GM18951 (cell line): ENCODE data around the gene PRR22.
A peak's percentile ranks its signal among the peaks of the same experiment; 100 is the strongest.
"Not testable (repeated sequence)": the region's sequence is repeated elsewhere in the genome, so short reads cannot be mapped to it uniquely, and the experiment has no call there.

Experiments used
- POLR2A ChIP-seq: IDR thresholded peaks from 4 replicates; pipeline ENCODE4 v1.6.1; 2011; ENCODE audit warnings: mild to moderate bottlenecking; ENCODE audit not compliant: insufficient read length, insufficient read depth; ENCODE audit errors: extremely low read depth
- in situ Hi-C: fragments of 300-500 bp; cut with MboI; formaldehyde crosslinking; loops from one replicate; pipeline ENCODE4 v1.12.0; 2022; ENCODE audit warnings: low sequenced_read_pairs, mixed read lengths, inconsistent platforms; ENCODE audit not compliant: unreplicated experiment

Gene PRR22

GRCh38 chr19:5790559-5791520 is 6.3 kb upstream of the PRR22 start, which contains the start of gene DUS3L:
TSS of gene DUS3L (minus strand) at chr19:5791163. CDS start at chr19:5791141, 22 bp downstream.
- peak; percentile 77 for TF ChIP-seq POLR2A
- in situ Hi-C loops: no loop called here

DNA sequence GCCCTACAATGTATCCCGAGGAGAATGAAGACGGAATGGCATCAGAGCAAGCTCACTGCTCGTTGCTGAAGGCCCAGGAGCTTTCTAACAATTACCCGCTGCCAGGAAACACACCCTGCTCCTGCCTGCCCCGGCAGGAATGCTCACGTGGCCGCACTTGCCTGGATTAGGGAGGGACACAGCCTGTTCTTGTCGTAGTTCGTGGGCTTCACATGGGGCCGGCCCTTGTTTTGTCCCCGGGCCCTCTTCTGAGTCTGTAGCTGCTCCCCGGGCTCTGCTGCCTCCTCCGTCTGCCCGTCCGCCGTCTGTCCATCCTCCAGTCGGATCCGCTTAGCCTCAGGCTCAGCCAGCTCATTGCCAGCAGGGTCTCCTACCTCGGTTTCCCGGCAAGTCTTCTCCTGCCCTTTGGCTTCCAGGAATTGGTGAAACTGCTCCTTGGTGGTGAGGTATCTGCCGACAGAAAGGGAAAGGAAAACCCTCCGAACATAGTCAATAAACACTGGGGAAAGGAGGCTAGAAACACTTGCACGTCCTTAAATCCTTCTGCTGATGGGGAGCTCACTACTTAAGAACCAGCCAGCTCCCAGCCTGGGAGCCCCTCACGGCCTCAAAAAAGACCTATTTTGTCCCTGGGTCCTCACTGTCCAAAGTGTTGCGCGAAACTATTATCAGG is 5.5 kb upstream of the PRR22 start:
- TF ChIP-seq POLR2A: no peak
- in situ Hi-C loops: no loop called here

- TF ChIP-seq POLR2A: no peak
- in situ Hi-C loops: no loop called here
These were observed 4.8 kb upstream of the PRR22 start for GRCh38 chr19:5789351-5789761.

DNA sequence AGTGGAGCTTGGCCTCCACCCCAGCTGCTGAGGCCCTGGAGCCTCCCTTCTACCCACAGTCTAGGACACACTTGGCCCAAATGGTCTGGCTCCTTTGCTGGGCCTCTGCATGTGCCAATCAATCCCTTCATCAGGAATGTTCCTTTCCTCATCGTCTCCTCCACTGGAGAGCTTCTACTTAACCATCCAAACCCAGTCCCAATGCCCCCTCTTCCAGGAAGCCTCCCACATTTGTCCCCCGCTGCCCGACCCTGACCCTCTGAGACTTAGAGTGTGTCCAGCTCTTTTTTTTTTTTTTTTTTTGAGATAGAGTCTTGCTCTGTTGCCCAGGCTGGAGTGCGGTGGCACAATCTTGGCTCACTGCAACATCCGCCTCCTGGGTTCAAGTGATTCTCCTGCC is 3.9 kb upstream of the PRR22 start:
- no peak for TF ChIP-seq POLR2A
- in situ Hi-C loops: no loop called here

- in situ Hi-C loops: no loop called here
- peak; percentile 27 for TF ChIP-seq POLR2A
These were observed 3.0 kb upstream of the PRR22 start for GRCh38 chr19:5787409-5788182.

DNA sequence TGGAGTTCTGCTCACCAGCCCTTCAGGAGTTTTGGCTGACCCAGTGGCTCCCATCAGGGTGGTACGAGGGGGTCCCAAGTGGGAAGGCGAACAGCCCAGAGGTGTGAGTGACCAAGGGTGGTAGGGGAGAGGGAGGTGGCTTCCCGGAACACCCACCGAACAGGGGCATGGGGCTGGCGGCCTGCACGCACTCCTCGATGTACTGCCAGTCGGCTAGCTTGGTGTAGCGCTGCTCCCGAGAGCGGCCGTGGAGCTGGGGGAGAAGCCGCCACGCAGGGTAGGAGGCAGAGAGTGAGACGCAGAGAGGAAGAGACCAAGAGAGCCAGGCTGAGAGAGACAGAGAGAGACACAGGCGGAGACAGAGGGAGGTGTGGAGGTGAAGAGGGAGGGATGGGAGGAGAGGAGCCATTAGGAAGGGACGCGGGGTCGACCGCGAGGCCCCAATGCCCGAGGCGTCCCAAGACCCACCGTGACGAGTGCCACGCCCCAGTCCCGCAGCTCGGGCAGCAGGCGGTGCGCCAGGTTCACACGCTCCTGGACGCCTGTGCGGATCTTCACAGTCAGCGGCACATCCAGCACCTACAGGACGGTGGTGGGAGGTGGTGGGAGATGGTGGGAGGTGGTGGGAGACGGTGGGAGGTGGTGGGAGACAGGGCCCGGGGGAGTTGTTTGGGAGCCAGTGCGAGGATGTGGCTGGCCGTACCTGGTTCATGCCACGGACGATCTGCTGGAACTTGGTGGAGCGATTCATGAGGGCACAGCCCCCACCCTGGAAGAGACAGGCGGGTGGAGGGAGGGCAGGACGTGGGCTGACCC is 2.3 kb upstream of the PRR22 start:
- TF ChIP-seq POLR2A: no peak
- in situ Hi-C loops: no loop called here

- TF ChIP-seq POLR2A: no peak
These were observed 877 bp upstream of the PRR22 start for GRCh38 chr19:5785423-5785822.

GRCh38 chr19:5782945-5783919 is 1.3 kb downstream of the PRR22 start:
- TF ChIP-seq POLR2A: no peak

More at GRCh38 chr19:5785423-5785822, 877 bp upstream of the PRR22 start:
- in situ Hi-C loops: no loop called here

GRCh38 chr19:5782322-5782721 is 2.2 kb downstream of the PRR22 start:
- TF ChIP-seq POLR2A: no peak
- in situ Hi-C loops: no loop called here

More at GRCh38 chr19:5782945-5783919, 1.3 kb downstream of the PRR22 start:
- in situ Hi-C loops: no loop called here

DNA sequence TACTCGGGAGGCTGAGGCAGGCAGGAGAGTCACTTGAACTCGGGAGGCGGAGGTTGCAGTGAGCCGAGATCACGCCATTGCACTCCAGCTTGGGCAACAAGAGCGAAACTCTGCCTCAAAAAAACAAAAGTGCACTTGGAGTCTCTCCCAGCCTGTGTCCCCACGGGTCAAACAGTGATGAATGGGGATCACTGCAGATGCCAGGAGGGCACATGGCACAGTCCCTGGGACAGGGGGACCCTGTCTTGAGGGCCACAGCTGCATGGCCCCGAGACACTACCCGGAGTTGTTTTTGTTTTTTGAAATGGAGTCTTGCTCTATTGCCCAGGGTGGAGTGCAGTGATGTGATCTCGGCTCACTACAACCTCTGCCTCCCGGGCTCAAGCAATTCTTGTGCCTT is 3.6 kb downstream of the PRR22 start:
- in situ Hi-C loops: not testable (repeated sequence)

- in situ Hi-C loops: no loop called here
- no peak for TF ChIP-seq POLR2A
These were observed 6.1 kb downstream of the PRR22 start for GRCh38 chr19:5778402-5778801.
